HG03175 (cell line): Measurements from ENCODE around the gene VARS1.

Experiments
- ATAC-seq: cut with Tn5 transposase; IDR thresholded peaks from one replicate; pipeline ENCODE4 v1.9.1; 2021; ENCODE audit warnings: mild to moderate bottlenecking, moderate library complexity; ENCODE audit not compliant: unreplicated experiment

The VARS1 gene

GRCh38 chr6:31775633-31776484 is 19.7 kb downstream of the VARS1 start:
- ATAC-seq = no peak

GRCh38 chr6:31775184-31775583 is 20.4 kb downstream of the VARS1 start:
- ATAC-seq = no peak

- no peak for ATAC-seq
Measured at GRCh38 chr6:31771992-31772358, 23.6 kb downstream of the VARS1 start.

GRCh38 chr6:31770860-31771259 is 24.7 kb downstream of the VARS1 start:
- ATAC-seq = no peak

- no peak for ATAC-seq
Measured at GRCh38 chr6:31769684-31770371, 25.7 kb downstream of the VARS1 start.

- ATAC-seq = no peak
Measured at GRCh38 chr6:31768363-31769257, 26.9 kb downstream of the VARS1 start.

GRCh38 chr6:31767096-31767645 is 28.4 kb downstream of the VARS1 start:
- ATAC-seq = no peak

- ATAC-seq = no peak
Measured at GRCh38 chr6:31765910-31766794, 29.4 kb downstream of the VARS1 start.

GRCh38 chr6:31765559-31765909 is 30.0 kb downstream of the VARS1 start:
- no peak for ATAC-seq

- ATAC-seq = no peak
Measured at GRCh38 chr6:31764198-31764597, 31.4 kb downstream of the VARS1 start.

GRCh38 chr6:31763619-31763940 is 32.0 kb downstream of the VARS1 start:
- ATAC-seq = no peak

- no peak for ATAC-seq
Measured at GRCh38 chr6:31762878-31763618, 32.5 kb downstream of the VARS1 start.

GRCh38 chr6:31762356-31762755 is 33.2 kb downstream of the VARS1 start, which contains the start of gene SAPCD1:
Gene SAPCD1, plus strand, starts transcription at chr6:31762656. Its CDS starts 399 bp downstream, at chr6:31763055.
- no peak for ATAC-seq

- ATAC-seq = no peak
Measured at GRCh38 chr6:31761343-31761742, 34.2 kb downstream of the VARS1 start.

- no peak for ATAC-seq
Measured at GRCh38 chr6:31760790-31761189, 34.8 kb downstream of the VARS1 start.

- ATAC-seq = no peak
Measured at GRCh38 chr6:31758281-31758680, 37.3 kb downstream of the VARS1 start.

GRCh38 chr6:31752739-31753319 is 42.7 kb downstream of the VARS1 start:
- ATAC-seq = no peak

- no peak for ATAC-seq
Measured at GRCh38 chr6:31750411-31751022, 45.0 kb downstream of the VARS1 start.
